ENCODE results near the gene TLE6. TPM values are rescaled to one million over a fixed set of nuclear protein-coding genes. Genes with fewer than 3 reads are reported as not detected.

The TLE6 gene
- total RNA-seq, 2 donors from 2014 or later = 0.33 TPM; not detected in 1

- H3K36me3 ChIP-seq (replicated peaks in 1 of 2; ENCODE audit: insufficient read depth in 1 of 2, low read depth in 2 of 2) = peaks cover 0 to 3% of the 10 kb centered on the region in 2 donors
- TF ChIP-seq CTCF (IDR thresholded peaks at IDR 0.05) (no peak), POLR2A (IDR thresholded peaks at IDR 0.05) (no peak)
- H3K4me1 ChIP-seq = no peaks in the 10 kb centered on the region
- H3K27ac ChIP-seq = no peak overlapping the region
- 91 to 93% methylated on average over 7 of the region's 7 CpGs for WGBS, 2 donors
- H3K9me3 ChIP-seq = no peaks in the 10 kb centered on the region
- DNase-seq = no peak
- no peak overlapping the region for H3K4me3 ChIP-seq
- ATAC-seq = no peak
- intact Hi-C loops (cut with DNase I) = no loop called here
- no peaks in the 10 kb centered on the region for H3K27me3 ChIP-seq
Observed at GRCh38 chr19:3003046-3003445, 25.7 kb downstream of the TLE6 start.

- intact Hi-C loops (cut with DNase I) = no loop called here
- Histone ChIP-seq H3K4me1 (no peaks in the 10 kb centered on the region), H3K9me3 (no peaks in the 10 kb centered on the region), H3K4me3 (no peak overlapping the region), H3K27ac (no peak overlapping the region), H3K27me3 (no peaks in the 10 kb centered on the region), H3K36me3 (replicated peaks in 1 of 2; ENCODE audit: insufficient read depth in 1 of 2, low read depth in 2 of 2) (no peaks in the 10 kb centered on the region)
- DNase-seq (no peak), ATAC-seq (no peak)
- 93 to 94% methylated on average over 4 of the region's 4 CpGs for WGBS, 2 donors
- TF ChIP-seq CTCF (IDR thresholded peaks at IDR 0.05) = no peak
- TF ChIP-seq POLR2A (IDR thresholded peaks at IDR 0.05) = no peak
Observed at GRCh38 chr19:3004522-3004921, 27.2 kb downstream of the TLE6 start.

- DNase-seq (no peak), ATAC-seq (no peak)
- WGBS, 2 donors = 87 to 90% methylated on average over 4 to 16 of the region's 18 CpGs
- Histone ChIP-seq H3K4me3 (no peak overlapping the region), H3K27ac (no peak overlapping the region), H3K27me3 (no peaks in the 10 kb centered on the region), H3K4me1 (no peaks in the 10 kb centered on the region), H3K9me3 (no peaks in the 10 kb centered on the region), H3K36me3 (replicated peaks in 1 of 2; ENCODE audit: insufficient read depth in 1 of 2, low read depth in 2 of 2) (no peaks in the 10 kb centered on the region)
- intact Hi-C loops (cut with DNase I) = no loop called here
- no peak for TF ChIP-seq POLR2A (IDR thresholded peaks at IDR 0.05)
- TF ChIP-seq CTCF (IDR thresholded peaks at IDR 0.05) = no peak
Observed at GRCh38 chr19:3005345-3005744, 28.0 kb downstream of the TLE6 start.

GRCh38 chr19:3006075-3006767, 28.9 kb downstream of the TLE6 start:
- H3K4me3 ChIP-seq = no peak overlapping the region
- peak in 1 of 4 donors; percentile 37 for DNase-seq
- TF ChIP-seq POLR2A (IDR thresholded peaks at IDR 0.05) (no peak), CTCF (IDR thresholded peaks at IDR 0.05) (no peak)
- intact Hi-C loops (cut with DNase I) = no loop called here
- no peaks in the 10 kb centered on the region for H3K4me1 ChIP-seq
- WGBS, 2 donors = 76 to 82% methylated on average over 19 to 20 of the region's 37 CpGs
- no peaks in the 10 kb centered on the region for H3K27me3 ChIP-seq
- peak; percentile 35 for ATAC-seq
- H3K27ac ChIP-seq = no peak overlapping the region
- H3K36me3 ChIP-seq (replicated peaks in 1 of 2; ENCODE audit: insufficient read depth in 1 of 2, low read depth in 2 of 2) = no peaks in the 10 kb centered on the region
- no peaks in the 10 kb centered on the region for H3K9me3 ChIP-seq

- ATAC-seq (no peak), DNase-seq (no peak)
- H3K27ac ChIP-seq = no peak overlapping the region
- TF ChIP-seq POLR2A (IDR thresholded peaks at IDR 0.05) (no peak), CTCF (IDR thresholded peaks at IDR 0.05) (no peak)
- 86 to 94% methylated on average over 9 of the region's 9 CpGs for WGBS, 2 donors
- H3K4me3 ChIP-seq = no peak overlapping the region
- peaks cover 3% of the 10 kb centered on the region for H3K4me1 ChIP-seq
- H3K27me3 ChIP-seq = no peaks in the 10 kb centered on the region
- no peaks in the 10 kb centered on the region for H3K36me3 ChIP-seq (replicated peaks in 1 of 2; ENCODE audit: insufficient read depth in 1 of 2, low read depth in 2 of 2)
- H3K9me3 ChIP-seq = no peaks in the 10 kb centered on the region
- intact Hi-C loops (cut with DNase I) = no loop called here
Observed at GRCh38 chr19:3007975-3008374, 30.6 kb downstream of the TLE6 start.

All from body of pancreas (tissue), 4 donors.